Ramos (cell line): Measurements from ENCODE around the gene PLCG1.
"Not testable (repeated sequence)": the region's sequence is repeated elsewhere in the genome, so short reads cannot be mapped to it uniquely, and the experiment has no call there.

Experiments
- in situ Hi-C: fragments of 300-500 bp; cut with MboI; formaldehyde crosslinking; loops from one replicate; pipeline ENCODE4 v1.14.3; 2022; ENCODE audit warnings: low sequenced_read_pairs; ENCODE audit not compliant: unreplicated experiment

Gene PLCG1

GRCh38 chr20:41136680-41137613, at the start of gene PLCG1:
PLCG1 (plus strand) TSS chr20:41137543; CDS start chr20:41137642, 99 bp downstream.
- in situ Hi-C loops = loop anchor here (5.0 kb wide), 1 partner anchor 195 kb away; no protein-coding TSS in a partner anchor

- in situ Hi-C loops = no loop called here
Observed at GRCh38 chr20:41087777-41088176, 49.6 kb upstream of the PLCG1 start.

- in situ Hi-C loops = no loop called here
Observed at GRCh38 chr20:41089555-41089954, 47.8 kb upstream of the PLCG1 start.

DNA sequence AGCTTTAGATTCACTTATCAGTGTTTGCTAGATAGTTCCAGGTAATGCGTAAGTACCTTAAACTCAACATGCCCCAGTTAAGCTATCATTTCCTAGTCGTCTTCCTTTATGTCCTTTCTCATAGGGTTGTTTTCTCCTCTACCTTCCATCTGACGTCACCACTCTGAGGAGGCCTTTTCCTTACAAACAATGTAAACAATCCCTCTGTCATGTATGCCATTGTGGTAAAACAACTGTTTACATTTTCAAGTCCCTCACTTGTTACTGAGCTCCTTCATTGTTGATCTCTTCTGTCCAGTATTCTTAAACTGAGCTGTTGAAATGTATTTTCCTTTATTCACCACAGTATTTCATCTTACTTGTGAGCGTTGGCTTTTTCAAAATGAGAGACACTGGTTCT, 45.4 kb upstream of the PLCG1 start:
- in situ Hi-C loops = loop anchor here (5.0 kb wide), 1 partner anchor 125 kb away; no protein-coding TSS in a partner anchor

GRCh38 chr20:41094353-41095055, 42.8 kb upstream of the PLCG1 start:
- in situ Hi-C loops = loop anchor here (5.0 kb wide), 1 partner anchor 127 kb away; no protein-coding TSS in a partner anchor

DNA sequence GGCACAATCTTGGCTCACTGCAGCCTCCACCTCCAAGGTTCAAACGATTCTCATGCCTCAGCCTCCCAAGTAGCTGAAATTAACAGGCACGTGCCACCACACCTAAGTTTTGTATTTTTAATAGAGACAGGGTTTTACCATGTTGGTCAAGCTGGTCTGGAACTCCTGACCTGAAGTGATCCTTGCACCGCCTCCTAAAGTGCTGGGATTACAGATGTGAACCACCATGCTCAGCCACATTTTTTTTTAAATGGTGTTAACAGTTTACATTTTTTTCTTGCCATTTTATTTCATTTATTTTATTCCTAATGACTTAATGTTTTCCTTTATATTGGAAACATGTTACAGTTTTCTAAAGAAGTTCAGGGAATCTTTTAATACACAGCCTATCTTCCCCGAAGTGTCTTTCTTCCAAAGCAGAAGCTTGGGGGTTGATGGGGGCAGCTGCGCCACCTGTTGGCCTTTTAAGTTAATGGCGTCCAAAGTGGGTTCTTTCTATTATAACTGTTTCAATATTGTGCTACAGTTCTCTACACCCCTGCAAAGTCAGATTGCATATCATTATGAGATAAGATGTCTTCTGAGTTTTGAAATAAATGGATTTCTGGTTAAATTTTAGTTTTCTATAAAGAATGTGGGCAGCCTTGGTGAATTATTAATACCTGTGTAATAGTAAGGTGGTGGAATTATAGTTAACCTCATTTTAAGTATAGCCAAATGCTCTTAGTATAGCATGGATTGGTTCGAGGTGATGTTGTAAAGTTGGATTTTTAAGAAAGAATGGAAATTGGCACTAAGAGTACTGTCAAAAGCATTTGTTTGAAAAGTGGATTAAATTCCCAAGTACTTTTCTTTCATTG, 42.0 kb upstream of the PLCG1 start:
- in situ Hi-C loops = no loop called here

GRCh38 chr20:41098703-41099250, 38.6 kb upstream of the PLCG1 start:
- in situ Hi-C loops = no loop called here

- in situ Hi-C loops = no loop called here
Observed at GRCh38 chr20:41100001-41100480, 37.3 kb upstream of the PLCG1 start.

DNA sequence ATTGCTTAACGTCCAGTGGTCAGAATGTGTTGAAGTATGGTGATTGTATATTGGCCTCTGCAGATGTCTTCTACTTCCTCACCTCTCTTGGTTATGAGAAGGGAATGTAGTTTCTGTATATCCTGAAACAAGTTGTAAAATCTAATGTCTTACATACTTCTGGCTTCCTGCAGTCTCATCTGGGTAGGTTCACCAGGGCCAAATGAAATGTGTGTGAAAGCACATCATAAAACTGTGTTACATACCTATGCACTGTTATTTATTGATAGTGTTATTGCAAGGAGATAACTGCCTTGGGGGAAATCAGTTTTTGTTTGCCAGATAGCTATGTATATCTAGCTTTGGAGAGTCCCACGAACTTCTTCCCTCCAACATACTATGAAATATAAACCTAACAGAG, 35.7 kb upstream of the PLCG1 start:
- in situ Hi-C loops = no loop called here

DNA sequence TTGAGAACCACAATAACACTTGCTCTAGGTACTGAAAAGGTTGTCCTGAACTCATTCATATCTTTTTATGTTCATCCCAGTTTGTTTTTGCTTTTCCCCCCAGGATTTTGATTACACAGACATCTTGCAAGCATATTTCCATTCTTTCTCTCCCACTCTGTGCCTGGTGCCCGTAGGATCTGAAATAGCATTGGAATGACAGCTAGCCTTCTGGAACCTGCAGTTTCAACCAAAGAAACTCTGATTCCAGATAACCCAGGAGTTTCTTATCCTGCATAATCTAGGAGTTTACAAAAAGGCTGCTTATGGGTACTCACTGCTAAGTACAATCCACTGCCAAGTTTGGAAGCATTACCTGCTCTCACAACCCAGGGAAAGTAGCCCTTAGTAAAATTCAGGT, 28.8 kb upstream of the PLCG1 start:
- in situ Hi-C loops = no loop called here

GRCh38 chr20:41110012-41110411, 27.3 kb upstream of the PLCG1 start:
- in situ Hi-C loops = no loop called here

GRCh38 chr20:41110930-41111577, 26.3 kb upstream of the PLCG1 start:
- in situ Hi-C loops = no loop called here

- in situ Hi-C loops = no loop called here
Observed at GRCh38 chr20:41111578-41111951, 25.8 kb upstream of the PLCG1 start.

DNA sequence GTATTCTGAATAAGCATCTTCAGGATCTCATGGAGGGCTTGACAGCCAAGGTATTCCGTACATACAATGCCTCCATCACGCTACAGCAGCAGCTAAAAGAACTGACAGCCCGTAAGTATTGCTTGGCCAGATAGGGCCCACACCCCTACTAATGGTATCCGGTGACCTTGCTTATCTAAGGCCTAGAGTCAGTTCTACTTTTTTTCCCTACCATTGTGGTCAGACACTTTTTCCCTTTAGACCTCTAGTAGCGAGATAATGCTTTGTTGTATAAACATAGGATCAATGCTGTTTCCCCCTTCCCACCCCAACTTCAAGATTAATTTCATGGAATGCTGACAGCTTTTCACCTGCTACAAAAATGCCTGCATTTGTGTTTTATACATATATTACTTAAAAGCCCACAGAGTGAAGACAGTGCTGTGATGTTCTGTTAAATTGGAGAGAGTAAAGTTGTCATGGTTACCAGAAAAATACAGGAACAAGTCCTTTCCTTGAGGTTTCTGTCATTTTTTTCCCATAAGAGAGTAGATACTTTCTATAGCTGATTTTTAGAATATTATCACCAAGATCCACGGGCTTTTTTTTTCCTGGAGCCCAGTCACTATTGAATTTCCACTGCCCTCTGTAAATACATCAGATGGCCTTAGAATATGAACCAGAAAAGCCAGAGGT, 20.9 kb upstream of the PLCG1 start:
- in situ Hi-C loops = no loop called here

DNA sequence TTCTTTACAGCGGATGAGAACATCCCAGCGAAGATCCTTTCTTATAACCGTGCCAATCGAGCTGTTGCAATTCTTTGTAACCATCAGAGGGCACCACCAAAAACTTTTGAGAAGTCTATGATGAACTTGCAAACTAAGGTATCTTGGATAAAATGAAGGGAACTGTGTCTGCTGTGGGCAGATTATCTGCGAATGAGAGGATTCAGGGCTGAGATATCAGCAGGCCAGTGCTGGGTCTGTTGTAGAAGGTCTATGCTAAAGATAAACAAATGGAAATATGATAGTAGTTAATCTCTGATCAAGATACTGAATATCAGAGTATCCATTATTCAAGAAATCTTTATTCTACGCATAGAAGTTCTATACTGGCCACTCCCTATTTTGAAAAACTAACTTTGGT, 19.2 kb upstream of the PLCG1 start:
- in situ Hi-C loops = not testable (repeated sequence)

GRCh38 chr20:41118632-41119031, 18.7 kb upstream of the PLCG1 start:
- in situ Hi-C loops = no loop called here

DNA sequence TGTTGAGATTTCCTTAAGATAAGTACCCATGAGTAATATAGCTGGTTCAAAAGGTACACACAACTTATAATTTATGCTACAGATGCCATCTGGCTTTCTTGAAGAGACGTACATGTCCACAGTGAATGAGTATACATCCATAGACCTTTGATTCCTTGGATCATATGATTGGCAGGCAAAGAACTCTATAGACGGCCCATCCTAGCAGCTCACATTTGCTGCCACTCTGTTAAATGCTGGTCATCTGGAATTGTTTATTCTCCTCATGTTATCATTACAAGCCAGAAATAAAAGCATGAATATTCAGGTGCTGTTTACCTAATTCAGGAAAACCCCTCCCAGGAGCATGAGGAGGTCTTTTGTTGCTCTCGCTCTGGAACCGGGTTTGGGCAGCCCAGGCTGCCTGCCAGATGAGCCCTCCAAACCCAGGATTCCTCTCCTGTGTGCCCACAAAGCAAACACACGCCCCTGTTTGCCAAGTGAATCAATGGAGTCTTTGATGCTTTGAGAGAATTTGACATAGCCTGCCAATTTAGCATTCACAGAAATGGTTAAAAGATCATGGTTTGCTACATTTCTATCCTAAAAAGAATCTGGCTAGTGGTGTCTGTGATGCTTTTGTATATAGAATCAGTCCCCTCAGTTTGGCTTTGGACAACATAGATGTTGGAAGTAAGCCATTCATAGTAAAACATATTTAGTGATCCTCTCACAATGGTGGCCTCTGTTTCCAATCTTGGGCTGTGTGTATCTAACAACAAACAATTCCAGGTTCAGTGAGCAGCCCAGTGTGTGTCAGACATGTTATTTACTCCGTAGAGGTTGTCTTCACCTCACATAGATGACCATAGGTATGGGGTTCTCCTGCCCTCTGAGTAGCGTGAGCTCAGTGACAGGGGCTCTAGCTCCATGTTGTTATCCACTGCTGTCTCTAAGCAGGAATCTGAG, 17.5 kb upstream of the PLCG1 start:
- in situ Hi-C loops = no loop called here

GRCh38 chr20:41121399-41121798, 15.9 kb upstream of the PLCG1 start:
- in situ Hi-C loops = no loop called here
